HepG2 (cell line): ENCODE data around the gene PKNOX2.

Source experiments
- CHCHD3 ChIP-seq: sonication (generic); formaldehyde crosslinking; IDR thresholded peaks from 2 replicates; pipeline ENCODE4 v1.8.0; 2022; ENCODE audit warnings: mild to moderate bottlenecking, missing genetic modification reagents, moderate library complexity
- PLRG1 ChIP-seq: fragments of 450-650 bp; conservative IDR thresholded peaks from 2 replicates; pipeline ENCODE4 v1.6.1; 2016

GRCh38 chr11:125138966-125139365 lies 25.6 kb upstream of the PKNOX2 start:
- no peak for TF ChIP-seq CHCHD3 (CRISPR knock-in tag)
- TF ChIP-seq PLRG1: no peak
